Measurements from ENCODE around the gene FMN2.

Gene FMN2

GRCh38 chr1:240350910-240351331 is 259.2 kb downstream of the FMN2 start:
- no peak overlapping the region for H3K4me3 ChIP-seq (ENCODE audit: low read depth, low read length)

- H3K4me3 ChIP-seq (ENCODE audit: low read depth, low read length) = no peak overlapping the region
These were observed 260.0 kb downstream of the FMN2 start for GRCh38 chr1:240351690-240352089.

GRCh38 chr1:240352769-240353168 is 261.1 kb downstream of the FMN2 start:
- H3K4me3 ChIP-seq (ENCODE audit: low read depth, low read length) = no peak overlapping the region

- no peak overlapping the region for H3K4me3 ChIP-seq (ENCODE audit: low read depth, low read length)
These were observed 264.9 kb downstream of the FMN2 start for GRCh38 chr1:240356568-240356967.

GRCh38 chr1:240362046-240362445 is 270.4 kb downstream of the FMN2 start:
- no peak overlapping the region for H3K4me3 ChIP-seq (ENCODE audit: low read depth, low read length)

GRCh38 chr1:240362826-240363225 is 271.1 kb downstream of the FMN2 start:
- H3K4me3 ChIP-seq (ENCODE audit: low read depth, low read length) = no peak overlapping the region

DNA sequence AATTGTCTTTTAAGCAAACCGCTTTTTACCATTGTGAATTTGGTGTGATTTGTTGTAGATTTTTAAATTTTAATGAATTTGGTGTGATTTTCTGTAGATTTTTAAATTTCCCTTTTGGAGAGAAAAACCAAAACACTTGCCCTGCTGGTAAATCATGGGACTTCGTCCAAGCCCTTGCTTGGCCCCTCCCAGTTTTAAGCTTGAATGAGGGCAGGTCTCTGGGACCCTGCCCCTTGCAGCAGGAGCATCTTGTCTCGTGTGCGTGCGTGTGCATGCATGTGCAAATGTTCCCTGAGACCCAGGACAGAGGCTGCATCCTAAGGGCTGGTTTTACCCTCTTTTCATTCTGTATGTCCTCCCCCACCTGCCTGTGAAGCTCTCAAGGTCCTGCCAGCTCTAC is 271.6 kb downstream of the FMN2 start:
- H3K4me3 ChIP-seq (ENCODE audit: low read depth, low read length) = no peak overlapping the region

DNA sequence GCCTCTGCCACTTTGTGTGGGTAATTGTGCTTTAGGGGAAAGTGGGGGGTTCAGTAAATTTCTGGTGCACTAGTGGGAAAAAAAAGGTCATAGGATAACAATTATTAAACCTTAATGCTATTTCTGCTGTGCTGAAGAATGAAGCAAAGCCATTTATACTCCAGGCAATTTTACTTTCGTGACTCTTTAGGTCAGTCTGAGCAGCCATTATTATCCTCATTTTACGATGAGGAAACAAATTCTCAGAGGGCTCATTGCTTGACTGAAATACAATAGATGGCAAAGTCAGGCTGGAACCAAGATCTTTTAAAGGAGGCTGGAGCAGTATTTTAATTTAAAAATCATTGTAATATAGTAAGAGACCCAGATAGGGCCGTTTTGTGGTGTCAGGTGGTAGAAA is 272.2 kb downstream of the FMN2 start:
- no peak overlapping the region for H3K4me3 ChIP-seq (ENCODE audit: low read depth, low read length)

DNA sequence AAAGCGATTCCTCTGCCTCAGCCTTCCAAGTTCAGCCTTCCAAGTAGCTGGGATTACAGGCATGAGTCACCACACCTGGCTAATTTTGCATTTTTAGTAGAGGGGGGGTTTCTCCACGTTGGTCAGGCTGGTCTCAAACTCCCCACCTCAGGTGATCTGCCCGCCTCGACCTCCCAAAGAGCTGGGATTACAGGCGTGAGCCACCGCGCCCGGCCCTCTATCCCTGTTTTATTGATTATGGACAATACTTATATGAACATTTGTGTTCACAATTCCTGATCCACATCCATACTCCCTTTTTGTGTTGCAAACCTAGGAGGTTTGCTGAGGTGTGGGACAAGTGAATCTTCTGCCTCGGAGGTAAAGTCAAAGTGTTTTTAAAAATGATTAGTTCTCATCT is 275.0 kb downstream of the FMN2 start:
- no peak overlapping the region for H3K4me3 ChIP-seq (ENCODE audit: low read depth, low read length)

- H3K4me3 ChIP-seq (ENCODE audit: low read depth, low read length) = no peak overlapping the region
These were observed 293.9 kb downstream of the FMN2 start for GRCh38 chr1:240385551-240385950.

DNA sequence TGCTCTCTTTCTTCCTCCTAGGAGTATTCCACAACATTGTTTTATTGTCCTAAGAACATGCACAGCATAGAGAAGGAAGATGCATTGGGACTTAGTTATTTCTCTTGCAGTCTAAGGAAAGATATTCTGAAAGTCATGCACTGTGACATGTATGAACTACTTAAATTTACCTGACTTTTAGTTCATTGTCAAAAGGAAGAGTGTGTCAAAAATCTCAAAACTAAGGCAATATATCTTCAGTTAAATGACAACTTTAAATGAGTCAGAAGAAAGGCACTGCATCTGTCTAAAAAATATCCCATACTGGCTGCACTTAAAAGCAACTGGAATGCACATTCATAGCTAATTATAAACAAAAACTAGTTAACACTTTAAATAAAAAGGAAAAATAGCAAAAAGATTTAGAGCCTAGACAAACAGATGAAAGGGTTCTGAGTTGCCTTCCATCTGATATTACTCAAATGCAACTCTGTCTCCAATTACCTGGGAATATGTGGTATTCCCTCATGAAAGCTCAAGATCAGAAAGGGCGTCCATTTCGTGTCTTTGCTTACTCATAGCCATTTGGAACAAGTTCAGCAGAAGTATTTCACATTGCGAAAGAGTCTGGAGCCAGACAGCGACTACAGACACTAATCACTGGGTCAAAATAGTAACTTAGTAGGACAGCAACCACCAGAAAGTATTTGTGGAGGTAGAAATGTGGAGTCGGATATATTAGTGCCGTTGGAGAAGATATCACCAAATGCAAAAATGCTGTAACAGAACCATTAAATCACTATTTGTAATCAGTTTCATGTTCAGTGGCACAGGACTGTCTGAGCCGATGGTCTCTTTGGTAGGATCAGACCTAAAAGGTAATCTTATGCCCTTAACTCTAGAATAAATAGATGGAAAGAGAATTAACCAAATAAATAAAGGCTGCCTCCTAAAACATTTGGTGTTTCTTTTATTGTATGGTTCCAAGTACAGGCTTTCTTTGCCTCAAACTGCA is 294.6 kb downstream of the FMN2 start:
- H3K4me3 ChIP-seq (ENCODE audit: low read depth, low read length) = no peak overlapping the region

GRCh38 chr1:240387051-240387450 is 295.4 kb downstream of the FMN2 start:
- H3K4me3 ChIP-seq (ENCODE audit: low read depth, low read length) = no peak overlapping the region

- H3K4me3 ChIP-seq (ENCODE audit: low read depth, low read length) = no peak overlapping the region
These were observed 300.1 kb downstream of the FMN2 start for GRCh38 chr1:240391660-240392260.

DNA sequence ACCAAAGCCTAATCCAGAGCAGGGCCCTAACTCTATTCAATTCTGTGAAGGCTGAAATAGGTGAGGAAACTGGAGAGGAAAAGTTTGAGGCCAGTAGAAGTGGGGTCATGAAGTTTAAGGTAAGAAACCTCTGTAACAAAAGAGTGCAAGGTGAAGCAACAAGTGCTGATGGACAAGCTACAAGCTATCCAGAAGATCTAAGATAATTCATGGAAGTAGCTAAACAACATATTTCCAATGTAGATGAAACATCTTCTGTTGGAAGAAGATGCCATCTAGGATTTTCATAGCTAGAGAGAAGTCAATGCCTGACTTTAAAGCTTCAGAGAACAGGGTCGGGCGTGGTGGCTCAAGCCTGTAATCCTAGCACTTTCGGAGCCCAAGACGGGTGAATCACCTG is 302.7 kb downstream of the FMN2 start:
- no peak overlapping the region for H3K4me3 ChIP-seq (ENCODE audit: low read depth, low read length)

- no peak overlapping the region for H3K4me3 ChIP-seq (ENCODE audit: low read depth, low read length)
These were observed 303.7 kb downstream of the FMN2 start for GRCh38 chr1:240395336-240395735.

DNA sequence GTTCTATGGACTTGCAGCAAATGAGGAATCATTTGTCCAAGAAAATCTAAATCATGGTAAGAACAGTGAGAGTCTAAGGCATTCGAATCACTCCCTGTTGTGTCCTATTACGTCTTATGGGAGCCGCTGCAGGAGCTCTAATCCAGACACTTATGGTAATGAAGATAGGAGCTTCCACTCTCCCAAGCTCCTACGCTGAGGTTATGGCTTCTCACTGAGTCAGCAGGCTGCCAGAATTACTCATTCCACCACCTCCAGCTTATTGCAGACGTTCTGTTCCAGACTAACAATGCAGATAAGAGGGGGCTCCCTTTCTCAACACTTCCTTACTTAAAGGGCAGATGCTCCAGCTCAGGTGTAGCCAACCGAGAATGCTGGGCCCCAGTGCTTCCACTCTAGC is 307.7 kb downstream of the FMN2 start:
- H3K4me3 ChIP-seq (ENCODE audit: low read depth, low read length) = no peak overlapping the region

- H3K4me3 ChIP-seq (ENCODE audit: low read depth, low read length) = no peak overlapping the region
These were observed 310.0 kb downstream of the FMN2 start for GRCh38 chr1:240401731-240402130.

- no peak overlapping the region for H3K4me3 ChIP-seq (ENCODE audit: low read depth, low read length)
These were observed 310.6 kb downstream of the FMN2 start for GRCh38 chr1:240402326-240402725.

GRCh38 chr1:240404286-240404685 is 312.6 kb downstream of the FMN2 start:
- no peak overlapping the region for H3K4me3 ChIP-seq (ENCODE audit: low read depth, low read length)

DNA sequence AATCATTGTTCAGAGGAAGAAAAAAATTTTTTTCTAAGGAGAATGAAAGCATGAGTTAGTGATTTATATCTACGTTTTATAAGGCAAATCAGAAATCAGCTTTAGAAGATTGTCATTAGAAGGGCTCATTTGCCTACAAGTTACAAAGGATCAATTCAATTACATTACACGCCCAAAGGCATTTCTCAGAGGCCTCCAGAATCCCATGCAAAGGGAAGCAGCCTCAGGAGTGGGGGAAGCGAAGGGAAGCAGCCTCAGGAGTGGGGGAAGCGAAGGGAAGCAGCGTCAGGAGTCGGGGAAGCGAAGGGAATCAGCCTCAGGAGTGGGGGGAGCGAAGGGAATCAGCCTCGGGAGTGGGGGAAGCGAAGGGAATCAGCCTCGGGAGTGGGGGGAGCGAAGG is 314.1 kb downstream of the FMN2 start:
- H3K4me3 ChIP-seq (ENCODE audit: low read depth, low read length) = no peak overlapping the region

- no peak overlapping the region for H3K4me3 ChIP-seq (ENCODE audit: low read depth, low read length)
These were observed 315.7 kb downstream of the FMN2 start for GRCh38 chr1:240407407-240407806.

- H3K4me3 ChIP-seq (ENCODE audit: low read depth, low read length) = no peak overlapping the region
These were observed 317.9 kb downstream of the FMN2 start for GRCh38 chr1:240409615-240410014.
